HFFc6 (cell line): ENCODE results near the gene MYOCOS. TPM values are rescaled to one million over a fixed set of nuclear protein-coding genes. Genes with fewer than 3 reads are reported as not detected.

Source experiments
- DNase-seq: peaks from one replicate; pipeline ENCODE4 v3.0.0-alpha.2; 2018
- H3K27ac Mint-ChIP-seq: 2 replicates; pipeline ENCODE4 v1.8.0; 2020; ENCODE audit warnings: mild to moderate bottlenecking, mixed read lengths
- H3K27me3 Mint-ChIP-seq: 2 replicates; pipeline ENCODE4 v1.8.0; 2021; ENCODE audit warnings: mild to moderate bottlenecking, moderate library complexity, mixed read lengths; ENCODE audit not compliant: insufficient read depth
- H3K36me3 Mint-ChIP-seq: 2 replicates; pipeline ENCODE4 v1.8.0; 2021; ENCODE audit warnings: low read depth, mixed read lengths
- H3K4me1 Mint-ChIP-seq: 2 replicates; pipeline ENCODE4 v1.8.0; 2020; ENCODE audit warnings: low read depth, mixed read lengths
- H3K4me3 Mint-ChIP-seq: 2 replicates; pipeline ENCODE4 v1.8.0; 2020; ENCODE audit warnings: mild to moderate bottlenecking, moderate library complexity, mixed read lengths
- H3K9me3 Mint-ChIP-seq: 2 replicates; pipeline ENCODE4 v1.8.0; 2020; ENCODE audit warnings: mild to moderate bottlenecking, mixed read lengths
- CTCF ChIP-seq: fragments of 200-600 bp; sonication (generic); IDR thresholded peaks from 2 replicates; pipeline ENCODE4 v1.5.0; 2021; ENCODE audit warnings: antibody characterized with exemption, mild to moderate bottlenecking
- total RNA-seq, 6 experiments: library from RNA; stranded (reverse); fragmentation: NEBNext Ultra II Directional; extraction: Animal tissue kit (Norgen Biotek cat#: 25700); gene quantifications; 2 replicates in 1 of 6; 3 replicates in 5 of 6; pipeline ENCODE4 v1.2.3, GENCODE V29; 2021

The MYOCOS gene
- total RNA-seq, 6 experiments from 2014 or later: not detected

DNA sequence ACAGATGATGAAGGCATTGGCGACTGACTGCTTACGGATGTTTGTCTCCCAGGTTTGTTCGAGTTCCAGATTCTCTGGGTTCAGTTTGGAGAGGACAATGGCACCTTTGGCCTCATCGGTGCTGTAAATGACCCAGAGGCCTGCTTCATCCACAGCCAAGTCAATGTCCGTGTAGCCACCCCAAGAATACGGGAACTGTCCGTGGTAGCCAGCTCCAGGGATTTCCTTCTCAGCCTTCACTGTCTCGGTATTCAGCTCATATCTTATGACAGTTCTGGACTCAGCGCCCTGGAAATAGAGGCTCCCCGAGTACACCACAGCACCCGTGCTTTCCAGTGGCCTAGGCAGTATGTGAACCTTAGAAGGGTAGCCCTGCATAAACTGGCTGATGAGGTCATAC lies 14.1 kb downstream of the MYOCOS start:
- Mint-ChIP-seq H3K4me3 (no peak overlapping the region), H3K4me1 (no peaks in the 10 kb centered on the region), H3K9me3 (peaks cover 5% of the 10 kb centered on the region; the same call in 1 of the 2 replicates), H3K27me3 (peaks cover 18% of the 10 kb centered on the region), H3K36me3 (no peaks in the 10 kb centered on the region), H3K27ac (no peak overlapping the region)
- DNase-seq: no peak
- no peak for TF ChIP-seq CTCF

DNA sequence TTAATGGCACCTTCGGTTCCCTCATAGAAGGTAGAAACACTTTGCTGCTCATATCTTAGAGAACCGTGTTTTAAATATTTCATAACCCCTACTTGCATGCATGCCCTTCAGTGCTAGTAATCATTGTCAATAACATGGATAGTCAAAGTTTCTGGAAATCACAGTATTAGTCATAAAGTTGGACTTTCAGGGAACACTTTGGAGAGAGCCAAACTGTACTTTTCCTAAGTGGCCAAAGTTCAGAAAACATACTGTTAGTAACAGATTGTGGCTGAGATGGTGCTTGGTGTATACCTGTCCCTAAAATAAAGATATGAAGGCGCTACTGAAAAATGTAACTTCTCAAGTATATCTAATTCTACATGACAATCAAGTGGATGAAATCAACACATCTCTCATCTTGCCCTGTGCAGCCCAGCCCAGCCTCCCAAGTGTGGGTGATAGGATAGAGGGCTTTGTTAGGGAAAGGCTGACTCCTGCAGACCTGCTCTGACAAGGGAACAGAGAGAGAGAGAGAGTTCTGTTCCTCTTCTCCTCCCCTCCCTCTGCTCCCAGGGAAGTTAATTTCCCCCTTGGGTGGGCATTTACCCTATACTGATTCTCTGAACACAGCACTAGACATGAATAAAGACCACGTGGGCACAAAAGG lies 16.0 kb downstream of the MYOCOS start:
- H3K9me3 Mint-ChIP-seq: no peaks in the 10 kb centered on the region
- no peak for TF ChIP-seq CTCF
- no peak for DNase-seq
- H3K27ac Mint-ChIP-seq: no peak overlapping the region
- no peak overlapping the region for H3K4me3 Mint-ChIP-seq
- peaks cover 14% of the 10 kb centered on the region for H3K27me3 Mint-ChIP-seq
- H3K36me3 Mint-ChIP-seq: no peaks in the 10 kb centered on the region
- no peaks in the 10 kb centered on the region for H3K4me1 Mint-ChIP-seq

GRCh38 chr1:171640225-171640624 lies 18.2 kb downstream of the MYOCOS start:
- Mint-ChIP-seq H3K27ac (no peak overlapping the region), H3K27me3 (peaks cover 13% of the 10 kb centered on the region), H3K4me3 (no peak overlapping the region), H3K36me3 (no peaks in the 10 kb centered on the region), H3K9me3 (no peaks in the 10 kb centered on the region), H3K4me1 (peaks cover 13% of the 10 kb centered on the region)
- DNase-seq: no peak
- no peak for TF ChIP-seq CTCF

DNA sequence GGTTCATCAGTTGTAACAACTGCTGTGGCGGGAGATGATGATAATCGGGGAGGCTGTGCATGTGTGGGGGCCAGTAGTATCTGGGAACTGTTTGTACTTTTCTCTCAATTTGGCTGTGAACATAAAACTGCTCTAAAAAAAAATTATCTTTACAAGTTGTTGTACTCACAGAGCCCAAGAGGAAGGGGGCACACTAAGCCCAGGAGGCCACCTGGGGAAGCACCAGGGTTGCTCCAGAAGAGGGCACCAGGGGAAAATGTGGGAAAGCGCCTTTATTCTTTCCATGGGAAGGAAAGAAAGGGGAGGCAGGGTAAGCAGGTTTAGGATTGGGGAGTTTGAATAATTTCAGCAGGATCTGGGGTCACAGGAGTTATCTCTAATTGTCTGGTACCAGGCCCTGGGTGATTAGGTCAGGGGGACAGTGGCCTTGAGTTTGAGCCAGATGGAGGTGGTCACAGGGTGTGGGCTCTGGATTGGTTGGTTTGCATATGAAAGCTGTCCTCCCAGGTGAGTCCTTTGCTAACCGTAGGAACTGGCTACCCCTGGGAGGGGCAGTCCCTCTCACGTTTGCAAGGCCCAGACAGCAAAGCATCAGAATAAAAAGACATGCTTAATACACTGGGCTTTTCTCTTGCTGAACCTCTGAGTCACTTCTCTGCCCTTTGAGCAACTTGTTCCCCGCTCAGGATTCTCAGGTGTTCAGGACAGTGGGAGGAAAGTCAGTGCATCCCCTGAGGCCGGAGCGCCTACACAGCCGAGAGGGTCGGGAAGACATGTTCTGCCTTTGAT lies 19.2 kb downstream of the MYOCOS start:
- no peak for DNase-seq
- Mint-ChIP-seq H3K36me3 (no peaks in the 10 kb centered on the region), H3K27ac (no peak overlapping the region), H3K9me3 (no peaks in the 10 kb centered on the region), H3K27me3 (peaks cover 13% of the 10 kb centered on the region), H3K4me3 (no peak overlapping the region), H3K4me1 (peaks cover 23% of the 10 kb centered on the region)
- TF ChIP-seq CTCF: no peak

DNA sequence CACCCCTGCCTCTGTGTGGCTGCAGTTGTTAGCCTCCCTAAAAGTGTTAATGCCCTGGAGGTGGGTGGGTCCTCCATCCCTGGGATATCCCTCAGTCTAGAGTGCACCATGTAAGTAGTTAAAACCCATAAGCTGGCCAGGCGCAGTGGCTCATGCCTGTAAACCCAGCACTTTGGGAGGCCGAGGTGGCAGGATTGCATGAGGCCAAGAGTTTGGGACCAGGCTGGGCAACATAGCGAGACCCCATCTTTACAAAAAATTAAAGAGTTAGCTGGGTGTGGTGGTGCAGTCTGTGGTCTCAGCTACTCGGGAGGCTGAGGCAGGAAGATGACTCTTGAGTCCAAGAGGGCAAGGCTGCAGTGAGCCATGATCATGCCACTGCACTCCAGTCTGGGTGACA lies 20.2 kb downstream of the MYOCOS start:
- peaks cover 13% of the 10 kb centered on the region for H3K27me3 Mint-ChIP-seq
- no peak overlapping the region for H3K4me3 Mint-ChIP-seq
- H3K36me3 Mint-ChIP-seq: no peaks in the 10 kb centered on the region
- no peak overlapping the region for H3K27ac Mint-ChIP-seq
- no peak for DNase-seq
- no peak for TF ChIP-seq CTCF
- H3K9me3 Mint-ChIP-seq: no peaks in the 10 kb centered on the region
- H3K4me1 Mint-ChIP-seq: peaks cover 25% of the 10 kb centered on the region
